ENCODE results near the gene ATPAF2. TPM values are rescaled to one million over a fixed set of nuclear protein-coding genes. Genes with fewer than 3 reads are reported as not detected.
A peak's percentile ranks its signal among the peaks of the same experiment; 100 is the strongest.

ATPAF2 gene
- total RNA-seq, 3 donors from 2014 or later (not counting 1 experiment from before 2014, with no cell fraction given): 31.4 to 43.4 (median 41.5) TPM

- no peaks in the 10 kb centered on the region for H3K9me3 Mint-ChIP-seq
- no peak for DNase-seq
- Histone ChIP-seq H3K9me3 (ENCODE audit: control insufficient read depth, insufficient read depth, low read length) (no peaks in the 10 kb centered on the region), H3K27ac (ENCODE audit: low read length) (no peak overlapping the region), H3K4me3 (ENCODE audit: low read length) (no peak overlapping the region), H3K27me3 (ENCODE audit: control insufficient read depth, insufficient read depth, low read length) (no peaks in the 10 kb centered on the region), H3K36me3 (ENCODE audit: control insufficient read depth, insufficient read depth, low read length) (peaks cover 24% of the 10 kb centered on the region), H3K4me1 (ENCODE audit: control insufficient read depth, insufficient read depth, low read length) (no peaks in the 10 kb centered on the region)
- 95% methylated on average over 6 of the region's 6 CpGs for WGBS (ENCODE audit: insufficient coverage)
- peaks cover 5% of the 10 kb centered on the region for H3K36me3 Mint-ChIP-seq
- intact Hi-C loops (cut with micrococcal nuclease): no loop called here
- ATAC-seq: no peak
- H3K27ac Mint-ChIP-seq: no peak overlapping the region
- no peaks in the 10 kb centered on the region for H3K4me1 Mint-ChIP-seq
- TF ChIP-seq, protein P1, sequence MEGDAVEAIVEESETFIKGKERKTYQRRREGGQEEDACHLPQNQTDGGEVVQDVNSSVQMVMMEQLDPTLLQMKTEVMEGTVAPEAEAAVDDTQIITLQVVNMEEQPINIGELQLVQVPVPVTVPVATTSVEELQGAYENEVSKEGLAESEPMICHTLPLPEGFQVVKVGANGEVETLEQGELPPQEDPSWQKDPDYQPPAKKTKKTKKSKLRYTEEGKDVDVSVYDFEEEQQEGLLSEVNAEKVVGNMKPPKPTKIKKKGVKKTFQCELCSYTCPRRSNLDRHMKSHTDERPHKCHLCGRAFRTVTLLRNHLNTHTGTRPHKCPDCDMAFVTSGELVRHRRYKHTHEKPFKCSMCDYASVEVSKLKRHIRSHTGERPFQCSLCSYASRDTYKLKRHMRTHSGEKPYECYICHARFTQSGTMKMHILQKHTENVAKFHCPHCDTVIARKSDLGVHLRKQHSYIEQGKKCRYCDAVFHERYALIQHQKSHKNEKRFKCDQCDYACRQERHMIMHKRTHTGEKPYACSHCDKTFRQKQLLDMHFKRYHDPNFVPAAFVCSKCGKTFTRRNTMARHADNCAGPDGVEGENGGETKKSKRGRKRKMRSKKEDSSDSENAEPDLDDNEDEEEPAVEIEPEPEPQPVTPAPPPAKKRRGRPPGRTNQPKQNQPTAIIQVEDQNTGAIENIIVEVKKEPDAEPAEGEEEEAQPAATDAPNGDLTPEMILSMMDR (IDR thresholded peaks at IDR 0.05): no peak
- no peaks in the 10 kb centered on the region for H3K27me3 Mint-ChIP-seq (ENCODE audit: low read depth in 2 of 2)
- no peak overlapping the region for H3K4me3 Mint-ChIP-seq
Observed at GRCh38 chr17:18014006-18014405, 25.0 kb downstream of the ATPAF2 start.

DNA sequence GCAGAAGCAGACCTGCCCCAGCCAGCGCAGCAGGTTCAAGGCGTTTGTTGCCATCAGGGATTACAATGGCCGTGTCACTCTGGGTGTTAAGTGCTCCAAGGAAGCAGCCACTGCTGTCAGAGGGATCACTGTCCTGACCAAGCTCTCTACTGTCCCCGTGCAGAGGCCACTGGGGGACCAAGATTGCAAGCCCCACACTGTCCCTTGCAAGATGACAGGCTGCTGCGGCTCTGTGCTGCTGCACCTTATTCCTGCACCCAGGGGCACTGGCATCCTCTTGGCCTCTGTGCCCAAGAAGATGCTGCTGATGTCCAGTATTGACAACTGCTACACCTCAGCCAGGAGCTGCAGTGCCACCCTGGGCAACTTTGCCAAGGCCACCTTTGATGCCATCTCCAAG, 27.7 kb downstream of the ATPAF2 start:
- DNase-seq: no peak
- intact Hi-C loops (cut with micrococcal nuclease): no loop called here
- peaks cover 30% of the 10 kb centered on the region for H3K36me3 ChIP-seq (ENCODE audit: control insufficient read depth, insufficient read depth, low read length)
- no peak overlapping the region for H3K27ac ChIP-seq (ENCODE audit: low read length)
- 95% methylated on average over 5 of the region's 5 CpGs for WGBS (ENCODE audit: insufficient coverage)
- H3K36me3 Mint-ChIP-seq: no peaks in the 10 kb centered on the region
- peaks cover 0 to 3% of the 10 kb centered on the region in 2 donors for H3K4me1 Mint-ChIP-seq
- H3K27me3 ChIP-seq (ENCODE audit: control insufficient read depth, insufficient read depth, low read length): no peaks in the 10 kb centered on the region
- H3K27ac Mint-ChIP-seq: no peak overlapping the region
- ATAC-seq: no peak
- H3K4me3 Mint-ChIP-seq: no peak overlapping the region
- H3K4me3 ChIP-seq (ENCODE audit: low read length): no peak overlapping the region
- no peaks in the 10 kb centered on the region for H3K9me3 ChIP-seq (ENCODE audit: control insufficient read depth, insufficient read depth, low read length)
- TF ChIP-seq, protein P1 (IDR thresholded peaks at IDR 0.05): no peak
- H3K4me1 ChIP-seq (ENCODE audit: control insufficient read depth, insufficient read depth, low read length): no peaks in the 10 kb centered on the region
- H3K27me3 Mint-ChIP-seq (ENCODE audit: low read depth in 2 of 2): no peaks in the 10 kb centered on the region
- H3K9me3 Mint-ChIP-seq: no peaks in the 10 kb centered on the region

DNA sequence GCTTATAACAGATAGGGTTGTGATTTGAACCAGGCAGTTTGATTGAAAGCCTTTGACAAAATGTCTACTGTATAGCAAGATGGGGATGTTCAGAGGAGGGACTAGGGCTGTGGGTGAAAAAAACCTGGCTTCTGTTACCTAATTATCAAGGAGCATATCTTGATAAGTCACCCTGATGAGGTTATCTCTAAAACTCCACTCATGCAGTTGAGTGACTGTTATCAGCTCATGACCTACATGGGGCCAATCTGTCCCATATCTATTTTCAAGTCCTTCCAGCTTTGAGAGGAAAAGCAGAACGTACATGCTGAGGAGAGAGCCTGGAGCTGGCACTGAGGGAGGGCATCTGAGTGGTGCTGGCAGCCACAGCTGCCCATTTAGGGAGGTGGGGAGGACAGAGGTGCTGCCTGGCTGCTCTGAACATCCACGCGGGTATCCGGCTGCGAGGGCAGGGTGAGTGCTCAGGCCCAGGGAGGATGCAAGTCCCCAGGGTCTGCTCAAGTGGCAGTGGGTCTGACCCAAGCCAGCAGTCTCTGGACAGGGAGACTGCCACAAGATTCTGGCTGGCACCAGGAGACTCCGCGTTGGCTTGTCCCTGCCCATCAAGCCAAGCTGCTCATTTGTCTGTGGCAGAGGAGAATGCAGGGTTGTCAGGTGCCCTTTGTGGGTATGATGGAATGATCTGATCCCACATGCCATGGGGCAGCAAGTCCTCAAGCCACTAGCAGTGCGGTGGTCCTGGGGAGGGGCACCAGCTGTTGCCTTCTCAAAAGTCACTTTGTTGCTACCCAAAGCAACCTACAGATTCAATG, 29.2 kb downstream of the ATPAF2 start:
- no peak for DNase-seq
- Mint-ChIP-seq H3K4me1 (peaks cover 0 to 3% of the 10 kb centered on the region in 2 donors), H3K27me3 (ENCODE audit: low read depth in 2 of 2) (no peaks in the 10 kb centered on the region), H3K27ac (no peak overlapping the region), H3K9me3 (no peaks in the 10 kb centered on the region), H3K4me3 (no peak overlapping the region), H3K36me3 (no peaks in the 10 kb centered on the region)
- H3K27ac ChIP-seq (ENCODE audit: low read length): no peak overlapping the region
- 83% methylated on average over 8 of the region's 8 CpGs for WGBS (ENCODE audit: insufficient coverage)
- H3K4me1 ChIP-seq (ENCODE audit: control insufficient read depth, insufficient read depth, low read length): no peaks in the 10 kb centered on the region
- TF ChIP-seq, protein P1 (IDR thresholded peaks at IDR 0.05): no peak
- no peak overlapping the region for H3K4me3 ChIP-seq (ENCODE audit: low read length)
- H3K9me3 ChIP-seq (ENCODE audit: control insufficient read depth, insufficient read depth, low read length): no peaks in the 10 kb centered on the region
- intact Hi-C loops (cut with micrococcal nuclease): no loop called here
- H3K27me3 ChIP-seq (ENCODE audit: control insufficient read depth, insufficient read depth, low read length): no peaks in the 10 kb centered on the region
- H3K36me3 ChIP-seq (ENCODE audit: control insufficient read depth, insufficient read depth, low read length): peaks cover 19% of the 10 kb centered on the region
- peak in 1 of 3 donors; percentile 51 for ATAC-seq

Measured in natural killer cell (primary cell).